Activated CD4-positive, alpha-beta T cell treated with anti-CD3 and anti-CD28 coated beads, Interleukin-2, Interleukin-4, amounts not matched to agents 100 ng/mL and 50 ng/mL, durations not matched to agents 16 hours and 8 hours (primary cell): Measurements from ENCODE around the gene SV2B.

Experiments
- DNase-seq: peaks from one replicate; pipeline ENCODE4 v3.0.0-alpha.2; 2020; ENCODE audit warnings: low spot score

Gene SV2B

DNA sequence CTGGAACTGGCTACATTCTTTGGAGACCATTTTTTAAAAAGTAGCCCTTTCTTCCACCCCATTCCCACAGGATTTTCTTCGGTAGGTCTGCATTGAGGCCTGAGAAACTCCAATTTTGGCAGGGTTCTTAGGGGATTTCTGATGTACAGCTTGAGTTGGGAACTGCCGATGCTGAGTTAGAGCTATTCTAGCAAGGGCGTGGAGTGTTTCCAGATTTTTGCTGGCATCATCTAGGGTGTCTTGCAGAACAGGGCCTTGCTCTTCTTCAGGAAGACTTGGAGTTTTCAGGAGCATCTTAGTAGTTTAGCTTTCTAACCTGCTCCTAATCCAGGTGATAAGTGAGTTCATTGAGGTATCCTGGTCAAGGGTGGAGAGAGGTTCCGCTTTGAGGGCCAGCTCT is 41.0 kb downstream of the SV2B start:
- no peak for DNase-seq

DNA sequence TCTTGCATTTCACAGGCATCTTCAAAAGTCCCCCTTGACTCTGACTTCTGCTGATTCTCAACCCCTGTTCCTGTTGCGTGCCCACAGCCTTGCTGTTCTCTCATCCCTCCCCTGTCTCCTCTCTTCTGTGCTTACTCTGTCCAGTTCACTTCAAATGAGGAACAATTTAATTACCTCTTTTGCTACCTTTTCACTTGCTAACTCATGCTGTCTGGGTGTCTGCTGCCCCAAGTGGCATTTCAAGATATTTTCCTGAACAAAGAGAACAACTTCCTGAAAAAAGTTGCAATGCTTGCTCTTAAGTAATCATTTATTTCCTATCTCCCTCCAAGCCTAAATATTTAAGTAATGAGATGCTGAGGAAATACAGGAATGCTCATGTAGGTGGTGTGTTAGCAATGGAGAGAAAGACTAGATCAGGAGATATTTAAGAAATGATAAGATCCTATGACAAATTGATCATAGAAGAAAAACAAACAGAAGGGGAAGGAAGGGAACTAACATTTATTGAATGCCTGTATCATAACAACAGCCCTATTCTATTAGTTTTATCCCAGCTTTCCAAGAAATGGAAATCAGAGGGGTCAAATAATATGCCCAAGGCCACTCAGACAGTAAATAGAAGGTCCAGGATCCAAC is 42.2 kb downstream of the SV2B start:
- no peak for DNase-seq

DNA sequence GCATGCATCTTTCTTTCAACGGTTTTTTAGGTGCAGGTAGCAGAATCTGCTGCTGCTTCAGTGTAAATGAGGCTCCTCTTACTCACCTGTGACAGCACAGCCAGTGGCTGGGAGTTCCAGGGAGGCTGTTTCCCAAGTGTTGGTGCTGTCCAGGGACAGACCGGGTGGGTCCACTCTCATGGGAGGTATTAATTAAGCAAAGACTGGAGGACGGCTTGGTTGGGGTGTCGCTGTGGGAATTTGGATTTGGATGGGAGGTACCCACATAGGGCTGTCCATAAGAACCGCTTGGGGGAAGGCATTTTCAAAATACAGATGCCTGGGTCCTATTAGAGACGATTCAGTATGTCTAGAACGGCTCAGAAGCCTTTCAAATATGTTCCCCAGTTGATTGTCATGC is 42.9 kb downstream of the SV2B start:
- DNase-seq: no peak

DNA sequence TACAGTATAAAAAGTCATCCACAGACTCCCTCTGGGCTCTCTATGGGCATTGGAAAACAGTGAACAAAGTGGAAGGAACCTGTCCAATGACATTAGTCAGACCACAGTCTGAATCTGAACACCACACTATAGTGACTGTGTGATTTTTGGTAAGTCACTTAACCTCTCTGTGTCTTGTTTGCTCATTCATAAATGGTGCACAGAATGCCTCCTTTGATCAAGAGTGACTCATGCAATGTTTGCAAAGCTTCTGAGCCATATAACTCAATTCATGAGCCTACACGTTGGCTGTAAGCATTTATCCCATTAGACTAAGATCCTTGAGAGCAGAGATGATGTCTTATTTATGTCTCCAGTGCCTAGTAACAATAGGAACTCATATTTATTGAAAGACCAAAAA is 46.7 kb downstream of the SV2B start:
- DNase-seq: no peak

GRCh38 chr15:91148243-91148642 is 48.2 kb downstream of the SV2B start:
- DNase-seq: no peak

DNA sequence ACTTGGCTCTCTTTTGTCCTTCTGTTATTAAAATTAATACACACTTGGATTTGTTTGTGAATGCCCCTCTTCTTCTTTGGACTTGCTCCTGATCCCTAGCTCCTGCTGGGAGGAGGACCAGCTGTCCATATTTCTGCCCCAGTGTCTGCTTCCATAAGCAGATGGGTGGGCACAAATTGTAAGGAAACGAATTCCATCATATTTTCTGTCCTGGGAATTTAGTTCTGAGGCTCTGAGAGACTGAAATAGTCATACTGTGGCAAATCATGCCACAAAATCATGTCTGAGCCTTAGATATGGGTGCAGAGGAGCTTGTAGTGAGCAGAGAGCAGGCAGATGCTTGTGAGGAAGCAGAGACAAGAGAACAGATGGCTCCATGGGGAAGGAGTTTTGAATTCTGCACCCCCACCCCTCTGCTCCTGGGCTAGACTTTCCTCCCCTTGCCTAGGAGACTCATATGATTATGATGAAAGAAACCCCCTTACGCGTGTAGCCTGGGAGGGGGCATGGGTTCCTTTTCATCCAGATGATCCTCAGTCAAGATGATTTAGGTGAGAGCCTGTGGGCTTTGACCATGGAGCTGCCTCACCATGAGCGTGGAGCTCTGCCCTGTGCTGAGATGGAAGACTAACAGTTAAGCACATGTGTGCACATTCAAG is 50.6 kb downstream of the SV2B start:
- no peak for DNase-seq

DNA sequence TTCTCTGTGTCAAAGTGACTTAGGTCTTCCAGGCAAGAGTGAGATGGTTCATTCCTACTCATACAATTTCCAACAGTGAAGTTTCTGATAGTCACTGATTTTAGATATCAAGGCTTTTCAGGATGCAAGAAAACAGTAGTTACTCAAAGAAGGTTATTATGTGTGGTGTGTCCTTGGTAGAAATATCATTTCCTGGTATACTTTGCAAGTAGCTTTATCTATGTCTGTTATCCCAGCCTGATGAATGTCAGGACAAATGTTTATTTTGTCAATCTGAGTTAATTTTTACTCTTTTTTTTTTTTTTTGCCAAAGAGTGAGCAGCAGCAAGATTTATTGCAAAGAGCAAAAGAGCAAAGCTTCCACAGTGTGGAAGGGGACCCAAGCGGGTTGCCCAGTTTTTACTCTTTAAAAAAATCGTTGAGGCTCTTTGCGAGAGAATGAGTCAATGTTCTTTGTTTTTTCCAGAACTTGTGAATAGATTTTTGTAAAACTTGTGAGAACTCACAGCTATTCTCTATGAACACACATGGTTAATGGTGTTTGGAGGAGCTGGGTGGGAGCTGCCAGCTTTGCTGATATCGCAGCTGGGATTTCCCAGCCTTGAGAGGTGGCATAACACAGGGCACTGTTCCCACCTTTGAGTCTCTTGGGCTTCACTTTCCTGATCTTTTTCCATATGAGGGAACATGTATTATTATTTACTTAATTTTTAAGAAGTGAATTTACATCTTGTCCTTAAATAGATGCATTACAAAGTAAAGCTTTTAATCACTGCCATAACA is 51.9 kb downstream of the SV2B start:
- no peak for DNase-seq

- no peak for DNase-seq
Measured at GRCh38 chr15:91152896-91153581, 53.0 kb downstream of the SV2B start.

DNA sequence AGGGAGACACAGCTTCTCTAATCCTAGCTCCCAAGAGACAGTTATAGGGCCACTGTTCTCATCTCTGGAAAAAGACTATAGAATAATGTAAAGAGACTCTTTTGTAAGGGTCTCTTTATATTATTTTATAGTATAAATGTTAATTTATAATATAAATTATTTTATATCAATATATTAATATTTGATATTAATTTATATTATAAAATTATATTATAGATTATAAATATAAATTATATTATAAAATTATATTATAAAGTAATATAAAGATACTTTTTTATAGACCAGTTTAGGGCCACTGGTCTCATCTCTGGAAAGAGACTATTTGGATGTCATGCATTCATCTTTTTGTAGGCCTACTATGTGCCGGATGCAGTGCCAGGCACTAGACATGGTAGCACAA is 53.9 kb downstream of the SV2B start:
- no peak for DNase-seq

GRCh38 chr15:91156175-91156726 is 56.2 kb downstream of the SV2B start:
- DNase-seq: no peak

- DNase-seq: no peak
Measured at GRCh38 chr15:91158415-91159394, 58.6 kb downstream of the SV2B start.

DNA sequence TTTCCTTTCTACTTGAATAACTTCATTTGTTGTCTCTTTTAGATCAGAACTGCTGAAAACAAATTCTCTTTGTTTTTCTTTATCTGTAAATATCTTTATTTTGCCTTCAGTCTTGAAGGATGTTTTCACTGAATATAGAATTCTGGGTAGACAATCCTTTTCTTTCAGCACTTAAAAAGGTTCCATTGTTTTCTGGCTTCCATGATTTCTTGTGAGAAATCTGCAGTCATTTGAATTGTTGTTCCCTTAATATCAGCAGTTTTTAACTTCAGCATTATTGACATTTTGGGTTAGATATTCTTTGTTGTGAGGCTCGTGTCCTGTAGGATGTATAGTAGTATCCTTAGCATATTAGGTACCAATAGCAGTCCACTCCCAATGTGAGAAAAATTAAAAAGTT is 65.8 kb downstream of the SV2B start:
- no peak for DNase-seq

DNA sequence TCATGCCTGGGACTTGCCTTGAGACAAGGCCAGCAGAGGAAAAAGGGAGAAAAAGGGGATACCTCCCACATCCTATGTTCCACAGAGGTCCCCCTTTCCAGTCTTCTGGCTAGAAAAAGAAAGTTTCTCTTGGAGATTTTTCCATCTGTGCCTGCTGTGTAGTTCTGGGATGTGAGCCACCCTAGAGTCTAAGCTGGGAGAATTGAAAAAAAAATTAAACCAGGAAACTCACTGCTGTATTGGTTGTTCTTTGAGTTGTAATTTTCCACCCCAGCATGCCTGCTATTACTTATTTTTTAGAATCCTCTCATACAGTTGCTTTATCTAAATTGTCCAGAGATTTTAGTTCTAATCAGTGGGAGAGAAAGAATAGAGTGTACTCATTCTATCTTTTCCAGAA is 68.4 kb downstream of the SV2B start:
- no peak for DNase-seq

DNA sequence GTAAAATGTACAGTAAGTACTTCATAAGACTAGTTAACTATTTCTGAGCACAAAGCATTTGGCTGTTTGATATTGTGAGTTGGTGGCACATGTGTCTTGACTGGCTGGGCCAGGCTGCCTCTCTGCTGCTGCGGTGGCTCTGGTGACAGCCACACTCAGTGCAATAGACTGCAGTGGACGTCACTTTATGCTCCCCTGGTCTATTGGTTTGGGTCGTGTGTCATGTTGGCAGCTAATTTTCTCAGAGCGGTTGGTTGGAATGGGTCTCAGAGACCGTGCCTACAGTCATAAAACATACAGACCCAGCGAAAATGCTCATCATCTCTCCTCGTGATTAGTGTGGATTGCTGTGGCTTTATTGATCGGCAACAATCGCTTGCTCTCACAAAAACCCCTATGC is 71.3 kb downstream of the SV2B start:
- no peak for DNase-seq

- no peak for DNase-seq
Measured at GRCh38 chr15:91182101-91182500, 82.0 kb downstream of the SV2B start.

GRCh38 chr15:91183596-91183995 is 83.5 kb downstream of the SV2B start:
- DNase-seq: no peak

DNA sequence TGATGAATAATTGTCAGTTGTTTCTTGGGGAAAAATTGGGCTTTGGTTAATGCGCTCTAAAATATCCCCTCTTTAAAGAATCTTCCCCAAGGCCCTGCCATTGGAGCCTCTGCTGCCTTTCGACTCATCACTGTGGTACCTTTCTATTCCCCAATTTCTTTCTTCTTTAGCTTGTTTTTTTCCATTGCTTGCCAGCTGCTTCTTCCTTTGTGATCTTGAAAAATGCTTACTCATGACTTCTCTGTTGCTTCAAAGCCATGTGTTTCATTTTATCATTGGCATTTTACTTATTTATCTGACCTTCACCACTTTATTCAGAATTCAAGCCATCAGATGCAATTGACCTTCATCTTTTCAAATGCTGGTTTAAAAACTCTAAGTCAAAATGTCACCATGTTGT is 84.4 kb downstream of the SV2B start:
- no peak for DNase-seq

DNA sequence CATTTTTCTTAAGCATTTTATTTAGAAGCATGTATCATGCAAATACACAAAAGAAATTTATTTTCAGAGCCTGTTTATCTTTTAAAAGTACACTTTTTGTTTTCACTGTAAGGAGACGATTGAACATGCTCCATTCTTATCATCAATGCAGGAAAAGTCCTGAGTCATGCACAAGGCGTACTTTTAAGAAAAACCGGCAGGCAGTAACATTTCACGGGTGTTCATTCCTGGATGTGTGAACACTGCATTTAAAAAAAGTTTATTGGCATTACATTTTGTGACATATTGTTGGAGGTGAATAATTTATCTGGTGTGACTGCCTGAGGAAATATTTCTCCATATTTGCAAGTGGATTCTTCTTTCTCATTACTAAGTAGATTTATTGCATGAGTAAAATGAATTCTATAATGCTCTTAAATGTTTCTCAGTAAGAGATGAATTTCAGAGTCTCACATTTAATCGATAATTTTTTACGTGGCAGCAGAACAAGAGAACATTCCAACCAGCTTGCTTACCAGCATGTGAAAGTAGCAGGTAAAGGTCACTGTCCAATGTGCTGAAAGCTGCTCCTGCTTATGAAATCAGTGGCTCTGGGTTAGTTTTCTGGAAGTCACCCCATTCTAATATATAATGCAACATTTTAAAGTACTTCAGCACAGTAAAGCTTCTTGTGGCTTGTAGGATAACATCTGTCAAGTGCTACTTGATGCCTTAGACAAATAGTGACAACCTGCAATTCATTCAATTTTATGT is 87.0 kb downstream of the SV2B start:
- no peak for DNase-seq

- no peak for DNase-seq
Measured at GRCh38 chr15:91192285-91192684, 92.2 kb downstream of the SV2B start.

GRCh38 chr15:91192690-91193377 is 92.8 kb downstream of the SV2B start:
- no peak for DNase-seq
